Medulla oblongata (tissue), 1 donor: Measurements from ENCODE around the gene ANKRD13A.
"Not testable (repeated sequence)": the region's sequence is repeated elsewhere in the genome, so short reads cannot be mapped to it uniquely, and the experiment has no call there.

ENCODE experiments used
- DNase-seq: peaks from one replicate; pipeline ENCODE4 v3.0.0-alpha.2; 2015; ENCODE audit errors: extremely low spot score

The ANKRD13A gene

GRCh38 chr12:110007881-110008280, 8.7 kb downstream of the ANKRD13A start:
- DNase-seq, result no peak

GRCh38 chr12:110008681-110009398, 9.6 kb downstream of the ANKRD13A start:
- not testable (repeated sequence) for DNase-seq

- no peak for DNase-seq
Observed at GRCh38 chr12:110010853-110011723, 11.9 kb downstream of the ANKRD13A start.

- DNase-seq, result no peak
Observed at GRCh38 chr12:110012137-110012536, 12.9 kb downstream of the ANKRD13A start.

GRCh38 chr12:110012659-110013058, 13.4 kb downstream of the ANKRD13A start:
- DNase-seq, result no peak

- DNase-seq, result no peak
Observed at GRCh38 chr12:110015132-110015531, 15.9 kb downstream of the ANKRD13A start.

- DNase-seq, result no peak
Observed at GRCh38 chr12:110020956-110021355, 21.7 kb downstream of the ANKRD13A start.

- no peak for DNase-seq
Observed at GRCh38 chr12:110023059-110023980, 24.1 kb downstream of the ANKRD13A start.

GRCh38 chr12:110024051-110024450, 24.8 kb downstream of the ANKRD13A start:
- no peak for DNase-seq

- DNase-seq, result no peak
Observed at GRCh38 chr12:110028323-110028722, 29.1 kb downstream of the ANKRD13A start.

- DNase-seq, result no peak
Observed at GRCh38 chr12:110029290-110029815, 30.1 kb downstream of the ANKRD13A start.

GRCh38 chr12:110033888-110034287, 34.7 kb downstream of the ANKRD13A start:
- no peak for DNase-seq

- DNase-seq, result no peak
Observed at GRCh38 chr12:110035534-110036104, 36.4 kb downstream of the ANKRD13A start.

GRCh38 chr12:110037315-110037714, 38.1 kb downstream of the ANKRD13A start:
- peak; percentile 76 for DNase-seq

- DNase-seq, result no peak
Observed at GRCh38 chr12:110038741-110039084, 39.5 kb downstream of the ANKRD13A start.

GRCh38 chr12:110039085-110039807, 40.0 kb downstream of the ANKRD13A start:
- DNase-seq, result no peak

- no peak for DNase-seq
Observed at GRCh38 chr12:110042264-110042663, 43.0 kb downstream of the ANKRD13A start.

GRCh38 chr12:110046451-110047187, 47.4 kb downstream of the ANKRD13A start:
- no peak for DNase-seq

- DNase-seq, result no peak
Observed at GRCh38 chr12:110047297-110047940, 48.2 kb downstream of the ANKRD13A start.
